Measurements from ENCODE around the gene CHCT1. TPM values are rescaled to one million over a fixed set of nuclear protein-coding genes. Genes with fewer than 3 reads are reported as not detected.

The CHCT1 gene
- polyA plus RNA-seq, 1 of the 3 experiments (the other 2 are of a cell fraction): not detected

GRCh38 chr17:60461584-60461983, 39.3 kb downstream of the CHCT1 start:
- H3K9ac ChIP-seq: no peak overlapping the region
- ChIA-PET CTCF (no interaction called here), POLR2A (no interaction called here)
- no peaks in the 10 kb centered on the region for H3K4me1 ChIP-seq (ENCODE audit: control insufficient read depth in 1 of 2, insufficient read depth in 2 of 2, low read depth in 1 of 2, low read length in 1 of 2)
- no peak overlapping the region for H2AFZ ChIP-seq (ENCODE audit: low read depth)
- H4K20me1 ChIP-seq (ENCODE audit: insufficient read depth): no peaks in the 10 kb centered on the region
- 96% methylated on average over 1 of the region's 1 CpG for WGBS (ENCODE audit: low lambda C conversion rate)
- H3F3A ChIP-seq (replicated peaks; ENCODE audit: insufficient read depth): peaks cover 2% of the 10 kb centered on the region
- H3K27me3 ChIP-seq (ENCODE audit: insufficient read depth): no peaks in the 10 kb centered on the region
- H3K4me2 ChIP-seq: no peak overlapping the region
- H3K9me3 ChIP-seq: 0 out of 2 replicates have a peak, but pooled peaks cover 9% of the 10 kb centered on the region
- peaks cover 17% of the 10 kb centered on the region for H3K79me2 ChIP-seq (ENCODE audit: insufficient read depth)
- no peaks in the 10 kb centered on the region for H3K9me2 ChIP-seq
- H3K27ac ChIP-seq (ENCODE audit: low read depth in 2 of 2, low read length in 1 of 2): no peak overlapping the region
- no peak overlapping the region for H3K4me3 ChIP-seq (ENCODE audit: low read depth in 2 of 2, low read length in 1 of 2)
- TF ChIP-seq CTCF (IDR thresholded peaks at IDR 0.05) (no peak), YY1 (IDR thresholded peaks at IDR 0.05; ENCODE audit: low read depth) (no peak), FOXJ3 (CRISPR knock-in tag; IDR thresholded peaks at IDR 0.05) (no peak), TEAD4 (IDR thresholded peaks at IDR 0.05; ENCODE audit: borderline replicate concordance, insufficient read depth) (no peak), RCOR1 (IDR thresholded peaks at IDR 0.05; ENCODE audit: low read length) (no peak), GATA2 (CRISPR knock-in tag; IDR thresholded peaks at IDR 0.05) (no peak), RAD21 (IDR thresholded peaks at IDR 0.05; ENCODE audit: low read length) (no peak), FOXM1 (IDR thresholded peaks at IDR 0.05; ENCODE audit: low read depth) (no peak), NFIC (IDR thresholded peaks at IDR 0.05; ENCODE audit: borderline replicate concordance) (no peak), REST (IDR thresholded peaks at IDR 0.05; ENCODE audit: low read depth, low read length) (no peak), SMC3 (IDR thresholded peaks at IDR 0.05; ENCODE audit: low read depth, low read length) (no peak), ZBTB33 (IDR thresholded peaks at IDR 0.05; ENCODE audit: borderline replicate concordance, low read depth) (no peak), MAX (IDR thresholded peaks at IDR 0.05; ENCODE audit: low read depth) (no peak), MEF2A (IDR thresholded peaks at IDR 0.05; ENCODE audit: borderline replicate concordance, low read depth) (no peak), RXRA (IDR thresholded peaks at IDR 0.05; ENCODE audit: borderline replicate concordance, low read depth) (no peak), EZH2phosphoT487 (IDR thresholded peaks at IDR 0.05; ENCODE audit: borderline replicate concordance, low read depth) (no peak), TAF1 (IDR thresholded peaks at IDR 0.05; ENCODE audit: borderline replicate concordance, low read depth, low read length) (no peak)
- no peak for DNase-seq
- H3K36me3 ChIP-seq (replicated peaks in 1 of 2; ENCODE audit: control insufficient read depth in 1 of 2, insufficient read depth in 2 of 2, low read length in 1 of 2): peaks cover 65 to 94% of the 10 kb centered on the region in 2 experiments
